PFSK-1 (cell line): ENCODE data around the gene DPM2.

Source experiments
- FOXP2 ChIP-seq: optimal IDR thresholded peaks from 2 replicates; pipeline ENCODE3; 2011; ENCODE audit warnings: borderline replicate concordance, control low read depth, inconsistent platforms; ENCODE audit not compliant: insufficient read depth; ENCODE audit errors: extremely low read length, extremely low read depth
- POLR2AphosphoS5 ChIP-seq: IDR thresholded peaks from 2 replicates; pipeline ENCODE4 v1.6.1; 2012; ENCODE audit warnings: low read depth, mild to moderate bottlenecking, control low read depth, low read length, moderate library complexity
- REST ChIP-seq, 2 experiments: IDR thresholded peaks; 2 replicates each; pipeline versions ENCODE4 v1.6.1 to v1.8.0; 2011 to 2012; ENCODE audit warnings: low read depth in 2 of 2, low read length in 2 of 2, control low read depth in 1 of 2, inconsistent platforms in 1 of 2, mild to moderate bottlenecking in 1 of 2, moderate library complexity in 1 of 2; ENCODE audit not compliant: insufficient read depth in 1 of 2
- SIN3A ChIP-seq: IDR thresholded peaks from 2 replicates; pipeline ENCODE4 v1.6.1; 2012; ENCODE audit warnings: mild to moderate bottlenecking, low read length, moderate library complexity, borderline replicate concordance; ENCODE audit not compliant: insufficient read depth
- TAF1 ChIP-seq: IDR thresholded peaks from 2 replicates; pipeline ENCODE4 v1.6.1; 2012; ENCODE audit warnings: low read length, control low read depth, borderline replicate concordance; ENCODE audit not compliant: insufficient read depth

Gene DPM2

DNA sequence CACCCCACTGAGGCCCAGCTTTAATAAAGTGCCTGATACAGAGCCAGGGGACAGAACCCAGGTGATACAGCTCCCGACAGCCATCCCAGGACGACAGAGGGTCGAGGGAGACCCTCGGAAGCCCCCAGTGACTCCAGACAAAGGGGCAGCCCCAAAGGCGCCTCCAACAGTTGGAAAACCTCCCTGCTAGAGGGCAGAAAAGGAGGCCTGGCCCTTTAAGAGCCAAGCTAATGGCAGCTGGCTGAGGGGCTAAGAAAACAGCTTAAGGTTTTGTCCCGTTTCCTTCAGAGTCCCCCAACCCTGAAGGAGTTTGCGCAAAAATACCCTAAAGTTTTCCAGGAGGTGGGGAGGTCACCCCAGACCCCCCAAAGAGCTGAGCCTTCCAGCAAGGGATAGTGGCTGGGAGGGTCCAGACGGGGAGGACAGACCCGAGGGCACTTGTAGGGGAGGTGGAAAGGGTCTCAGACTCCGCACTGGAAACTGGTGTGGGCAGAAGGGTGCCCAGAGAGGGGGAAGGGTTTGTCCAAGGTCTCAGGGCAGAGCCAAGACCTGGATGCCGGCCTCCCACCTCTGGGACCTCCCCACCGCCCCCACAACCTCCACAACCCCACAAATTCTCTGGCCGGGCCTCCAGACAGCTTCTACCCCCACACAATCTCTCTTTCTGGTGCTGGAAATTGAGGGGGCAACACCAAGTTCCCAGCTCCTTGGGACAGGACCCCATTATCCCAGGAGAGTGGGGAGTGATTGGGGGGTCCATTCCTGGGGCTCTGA is 52.0 kb downstream of the DPM2 start:
- TF ChIP-seq FOXP2 (no peak), TAF1 (no peak), POLR2AphosphoS5 (no peak), SIN3A (no peak), REST (IDR thresholded peaks at IDR 0.05; ENCODE audit: insufficient read depth in 1 of 2, low read depth in 2 of 2, low read length in 2 of 2) (no peak)
